C4-2B (cell line): ENCODE measurements around the gene CAMTA2.

ENCODE experiments used
- H3K27ac ChIP-seq: fragments of 450-650 bp; 2 replicates; pipeline ENCODE4 v1.5.1; 2017
- ZFX ChIP-seq: fragments of 450-650 bp; IDR thresholded peaks from 2 replicates; pipeline ENCODE4 v1.6.1; 2017
- TF ChIP-seq, protein P1 (sequence below): fragments of 450-650 bp; conservative IDR thresholded peaks from 2 replicates; pipeline ENCODE4 v1.5.1; 2017; ENCODE audit warnings: mild to moderate bottlenecking

Gene CAMTA2

DNA sequence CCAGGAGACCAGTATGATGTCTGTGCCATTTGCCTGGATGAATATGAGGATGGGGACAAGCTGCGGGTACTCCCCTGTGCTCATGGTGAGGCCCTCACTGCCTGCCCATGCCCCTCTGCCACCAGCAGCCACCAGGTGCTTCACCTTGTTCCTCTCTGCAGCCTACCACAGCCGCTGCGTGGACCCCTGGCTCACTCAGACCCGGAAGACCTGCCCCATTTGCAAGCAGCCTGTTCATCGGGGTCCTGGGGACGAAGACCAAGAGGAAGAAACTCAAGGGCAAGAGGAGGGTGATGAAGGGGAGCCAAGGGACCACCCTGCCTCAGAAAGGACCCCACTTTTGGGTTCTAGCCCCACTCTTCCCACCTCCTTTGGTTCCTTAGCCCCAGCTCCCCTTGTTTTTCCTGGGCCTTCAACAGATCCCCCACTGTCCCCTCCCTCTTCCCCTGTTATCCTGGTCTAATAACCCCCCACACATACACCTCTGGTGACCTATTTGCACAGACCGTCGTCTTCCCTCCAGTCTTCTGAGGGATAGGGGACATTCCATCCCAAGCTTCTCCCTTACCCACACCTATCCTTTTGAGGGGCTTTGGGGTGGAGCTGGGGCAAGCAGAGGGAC, 42.8 kb downstream of the CAMTA2 start:
- no peak overlapping the region; the same call in 1 of the 2 replicates for H3K27ac ChIP-seq
- TF ChIP-seq ZFX = no peak
- TF ChIP-seq, protein P1, sequence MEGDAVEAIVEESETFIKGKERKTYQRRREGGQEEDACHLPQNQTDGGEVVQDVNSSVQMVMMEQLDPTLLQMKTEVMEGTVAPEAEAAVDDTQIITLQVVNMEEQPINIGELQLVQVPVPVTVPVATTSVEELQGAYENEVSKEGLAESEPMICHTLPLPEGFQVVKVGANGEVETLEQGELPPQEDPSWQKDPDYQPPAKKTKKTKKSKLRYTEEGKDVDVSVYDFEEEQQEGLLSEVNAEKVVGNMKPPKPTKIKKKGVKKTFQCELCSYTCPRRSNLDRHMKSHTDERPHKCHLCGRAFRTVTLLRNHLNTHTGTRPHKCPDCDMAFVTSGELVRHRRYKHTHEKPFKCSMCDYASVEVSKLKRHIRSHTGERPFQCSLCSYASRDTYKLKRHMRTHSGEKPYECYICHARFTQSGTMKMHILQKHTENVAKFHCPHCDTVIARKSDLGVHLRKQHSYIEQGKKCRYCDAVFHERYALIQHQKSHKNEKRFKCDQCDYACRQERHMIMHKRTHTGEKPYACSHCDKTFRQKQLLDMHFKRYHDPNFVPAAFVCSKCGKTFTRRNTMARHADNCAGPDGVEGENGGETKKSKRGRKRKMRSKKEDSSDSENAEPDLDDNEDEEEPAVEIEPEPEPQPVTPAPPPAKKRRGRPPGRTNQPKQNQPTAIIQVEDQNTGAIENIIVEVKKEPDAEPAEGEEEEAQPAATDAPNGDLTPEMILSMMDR = no peak

DNA sequence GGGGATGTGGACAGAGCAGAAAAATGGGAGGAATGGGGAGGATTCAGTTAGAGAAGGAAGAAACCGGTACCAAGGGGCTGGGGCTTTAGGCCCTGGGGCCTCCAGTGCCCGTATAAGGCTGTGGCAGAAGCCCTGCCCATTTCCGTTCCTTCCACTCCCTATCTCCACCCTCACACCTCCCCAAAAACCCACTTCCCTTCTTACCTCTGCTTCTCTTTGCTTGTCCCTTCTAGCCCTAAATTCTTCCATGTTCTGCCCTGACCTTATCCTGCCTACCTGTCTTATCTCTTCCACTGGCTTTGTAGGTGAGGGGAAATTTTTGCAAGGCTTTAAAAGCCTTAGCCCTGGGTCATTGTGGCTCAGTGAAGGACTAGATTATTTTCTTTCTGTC, 43.3 kb downstream of the CAMTA2 start:
- TF ChIP-seq ZFX = no peak
- TF ChIP-seq, protein P1 = no peak
- H3K27ac ChIP-seq = no peak overlapping the region

DNA sequence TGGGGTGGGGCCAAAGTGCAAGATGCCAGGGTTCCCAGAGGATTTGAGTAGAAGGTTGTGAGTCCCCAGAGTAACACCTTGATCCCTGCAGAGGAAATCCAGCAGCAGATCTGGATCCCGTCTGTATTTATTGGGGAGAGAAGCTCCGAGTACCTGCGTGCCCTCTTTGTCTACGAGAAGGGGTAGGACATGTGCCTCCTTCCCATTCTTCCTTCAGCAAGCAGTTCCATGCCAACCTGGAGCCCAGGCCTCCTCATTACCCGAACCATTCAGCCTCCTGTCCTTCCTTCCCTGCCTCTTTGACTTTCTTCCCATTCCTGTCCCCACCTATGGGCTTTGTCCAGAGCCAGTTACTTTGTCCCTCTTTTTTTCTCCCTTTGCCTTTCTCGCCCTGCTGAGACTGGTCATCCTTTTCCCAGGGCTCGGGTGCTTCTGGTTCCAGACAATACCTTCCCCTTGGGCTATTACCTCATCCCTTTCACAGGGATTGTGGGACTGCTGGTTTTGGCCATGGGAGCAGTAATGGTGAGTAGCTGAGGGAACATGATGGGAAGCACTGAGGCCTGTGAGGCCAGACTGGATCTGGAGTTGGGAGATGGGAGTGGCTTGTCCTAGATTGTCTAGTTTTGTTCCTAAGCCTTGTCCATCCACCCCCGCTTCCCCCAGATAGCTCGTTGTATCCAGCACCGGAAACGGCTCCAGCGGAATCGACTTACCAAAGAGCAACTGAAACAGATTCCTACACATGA, 44.5 kb downstream of the CAMTA2 start:
- no peak for TF ChIP-seq ZFX
- TF ChIP-seq, protein P1 = no peak
- H3K27ac ChIP-seq = no peak overlapping the region

DNA sequence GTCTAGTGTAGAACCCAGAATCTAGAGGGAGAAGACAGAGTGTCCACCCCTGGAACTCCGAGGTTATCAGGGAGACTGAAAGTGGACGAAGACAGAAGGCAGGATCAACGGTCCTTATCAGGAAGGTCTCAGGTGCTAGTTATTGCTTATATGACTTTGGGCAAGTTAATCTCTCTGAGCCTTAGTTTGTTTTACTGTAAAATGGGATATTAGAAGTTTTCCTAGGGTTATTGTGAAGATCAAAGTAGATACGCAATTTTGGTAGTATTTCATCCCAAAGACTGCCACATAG, 46.2 kb downstream of the CAMTA2 start:
- TF ChIP-seq, protein P1 = no peak
- TF ChIP-seq ZFX = no peak

DNA sequence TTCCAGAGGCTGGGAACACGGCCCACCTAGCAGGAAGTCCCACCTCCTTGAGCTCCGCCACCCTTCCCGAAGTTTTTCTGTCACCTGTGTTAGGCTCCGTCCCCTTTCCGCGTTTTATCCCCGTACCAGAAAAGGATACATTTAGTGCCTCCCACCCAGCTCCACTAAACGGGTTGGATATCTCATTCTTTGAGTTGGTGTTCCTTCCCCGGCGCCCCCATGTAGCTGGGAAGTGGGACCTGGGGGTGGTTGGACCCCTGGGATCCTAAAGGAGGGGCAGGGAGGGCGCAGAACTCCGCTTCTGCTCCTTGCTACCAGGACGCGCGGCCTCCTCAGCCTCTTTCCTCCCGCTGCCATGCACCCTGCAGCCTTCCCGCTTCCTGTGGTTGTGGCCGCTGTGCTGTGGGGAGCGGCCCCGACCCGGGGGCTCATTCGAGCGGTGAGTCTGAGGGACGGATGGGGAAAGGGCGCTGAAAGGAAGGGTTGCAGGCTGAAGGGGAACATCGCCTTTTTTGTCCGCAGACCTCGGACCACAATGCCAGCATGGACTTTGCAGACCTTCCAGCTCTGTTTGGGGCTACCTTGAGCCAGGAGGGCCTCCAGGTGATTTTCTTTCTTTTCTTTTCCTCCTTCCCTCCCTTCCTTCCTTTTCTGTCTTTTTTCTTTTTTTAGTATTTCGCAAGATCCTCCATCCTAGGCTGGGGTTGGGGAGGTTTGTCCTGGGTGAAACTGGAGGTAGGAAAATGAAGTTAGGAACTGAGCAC, 46.7 kb downstream of the CAMTA2 start:
- peak overlapping the region; percentile 97 for H3K27ac ChIP-seq
- 0 out of 2 replicates have a peak, but pooled peaks have one; percentile 9 for TF ChIP-seq ZFX
- TF ChIP-seq, protein P1 = no peak

More for the DNA sequence above, 46.2 kb downstream of the CAMTA2 start:
- peak overlapping the region; percentile 97 for H3K27ac ChIP-seq

DNA sequence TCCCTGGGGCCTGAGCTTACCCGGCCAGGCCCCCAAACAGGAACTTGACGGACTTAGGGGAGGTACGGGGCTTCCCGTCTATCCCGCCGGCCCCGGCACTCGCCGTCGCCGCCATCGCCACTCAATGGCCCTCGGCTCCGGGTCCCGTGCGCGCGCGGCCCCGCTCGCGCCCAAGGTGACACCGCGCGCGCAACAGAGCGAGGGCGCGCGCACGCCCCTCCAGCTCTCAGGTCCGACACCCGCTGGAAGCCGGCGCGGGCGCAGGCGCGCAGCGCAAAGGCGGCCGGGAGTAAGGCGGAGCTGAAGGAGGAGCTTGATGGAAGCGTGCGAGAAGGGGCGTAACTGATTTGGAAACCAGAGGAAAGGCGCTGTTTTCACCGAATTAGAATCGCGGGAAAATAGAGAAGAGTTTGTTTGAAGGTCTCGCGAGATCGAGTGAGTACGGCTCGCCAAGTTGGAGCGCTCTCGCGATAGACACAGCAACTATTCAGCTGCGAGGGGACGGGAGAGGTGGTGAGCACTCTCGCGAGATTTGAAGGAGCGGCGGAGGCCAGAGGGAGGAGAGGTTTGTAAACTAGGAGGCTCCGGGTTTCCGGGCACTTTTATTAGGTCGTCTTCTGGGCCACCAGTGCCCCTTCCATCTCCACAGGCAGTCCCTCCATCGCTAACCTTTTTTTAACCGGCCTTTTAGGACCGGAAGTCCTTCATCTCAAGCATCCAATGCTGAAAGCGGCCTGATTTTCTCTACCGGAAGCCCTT, 47.5 kb downstream of the CAMTA2 start, which contains the start of the genes RNF167 and SLC25A11:
TSS of gene RNF167 (plus strand) at position 473 of the 759 bp plus-strand sequence. CDS start 642 bp downstream, outside the sequence.
TSS of gene SLC25A11 (minus strand) at position 251 of the 759 bp plus-strand sequence. CDS start at position 115, 136 bp downstream.
- H3K27ac ChIP-seq = peak within 1 kb of the TSS; percentile 97
- no peak for TF ChIP-seq ZFX
- TF ChIP-seq, protein P1 = no peak
